Activated CD8-positive, alpha-beta memory T cell treated with anti-CD3 and anti-CD28 coated beads, Interleukin-2, amount 50 U/mL, for 1 hour (primary cell): ENCODE results near the gene VSIG4.
"Not testable (repeated sequence)": the region's sequence is repeated elsewhere in the genome, so short reads cannot be mapped to it uniquely, and the experiment has no call there.

Source experiments
- DNase-seq: peaks from one replicate; pipeline ENCODE4 v3.0.0-alpha.2; 2020; ENCODE audit errors: extremely low read depth

VSIG4 gene, protein sequence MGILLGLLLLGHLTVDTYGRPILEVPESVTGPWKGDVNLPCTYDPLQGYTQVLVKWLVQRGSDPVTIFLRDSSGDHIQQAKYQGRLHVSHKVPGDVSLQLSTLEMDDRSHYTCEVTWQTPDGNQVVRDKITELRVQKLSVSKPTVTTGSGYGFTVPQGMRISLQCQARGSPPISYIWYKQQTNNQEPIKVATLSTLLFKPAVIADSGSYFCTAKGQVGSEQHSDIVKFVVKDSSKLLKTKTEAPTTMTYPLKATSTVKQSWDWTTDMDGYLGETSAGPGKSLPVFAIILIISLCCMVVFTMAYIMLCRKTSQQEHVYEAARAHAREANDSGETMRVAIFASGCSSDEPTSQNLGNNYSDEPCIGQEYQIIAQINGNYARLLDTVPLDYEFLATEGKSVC

DNA sequence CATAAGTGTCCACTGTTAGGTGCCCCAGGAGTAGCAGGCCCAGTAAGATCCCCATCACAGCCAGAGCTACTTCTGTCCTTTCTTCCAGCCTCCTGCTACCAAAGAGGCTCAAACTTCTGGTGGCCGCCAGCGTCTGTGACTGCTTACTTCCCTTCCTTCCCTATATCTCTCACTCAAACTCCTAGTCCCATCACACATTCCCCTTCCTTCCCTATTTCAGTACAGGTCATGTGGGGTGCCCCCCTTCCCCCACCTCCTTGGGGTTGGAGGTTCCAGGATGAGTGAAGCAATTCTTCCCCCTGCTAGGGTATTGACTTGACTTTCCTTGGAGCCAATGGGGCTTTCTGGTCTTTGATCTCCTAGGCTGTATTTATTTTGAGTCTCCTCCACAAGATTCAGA is at the start of gene VSIG4:
VSIG4 (minus strand) TSS at position 137 of the 400 bp plus-strand sequence; CDS start at position 55, 82 bp downstream.
- DNase-seq: no peak

DNA sequence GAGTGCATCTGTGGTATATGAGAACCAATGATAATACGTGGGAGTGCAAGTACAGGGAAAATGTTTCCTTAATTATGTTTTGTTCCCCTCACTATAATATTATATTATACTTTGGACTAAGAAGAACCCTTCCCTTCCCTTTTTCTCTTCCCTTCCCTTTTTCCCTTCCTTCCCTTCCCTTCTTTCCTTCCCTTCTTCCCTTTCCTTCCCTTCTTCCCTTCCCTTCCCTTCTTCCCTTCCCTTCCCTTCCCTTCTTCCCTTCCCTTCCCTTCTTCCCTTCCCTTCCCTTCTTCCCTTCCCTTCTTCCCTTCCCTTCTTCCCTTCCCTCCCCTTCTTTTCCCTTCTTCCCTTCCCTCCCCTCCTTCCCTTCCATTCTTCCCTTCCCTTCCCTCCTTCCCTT is 36.9 kb upstream of the VSIG4 start:
- DNase-seq: no peak

GRCh38 chrX:66074920-66075879 is 35.3 kb upstream of the VSIG4 start:
- DNase-seq: no peak

- no peak for DNase-seq
These were observed 31.2 kb upstream of the VSIG4 start for GRCh38 chrX:66071126-66071525.

DNA sequence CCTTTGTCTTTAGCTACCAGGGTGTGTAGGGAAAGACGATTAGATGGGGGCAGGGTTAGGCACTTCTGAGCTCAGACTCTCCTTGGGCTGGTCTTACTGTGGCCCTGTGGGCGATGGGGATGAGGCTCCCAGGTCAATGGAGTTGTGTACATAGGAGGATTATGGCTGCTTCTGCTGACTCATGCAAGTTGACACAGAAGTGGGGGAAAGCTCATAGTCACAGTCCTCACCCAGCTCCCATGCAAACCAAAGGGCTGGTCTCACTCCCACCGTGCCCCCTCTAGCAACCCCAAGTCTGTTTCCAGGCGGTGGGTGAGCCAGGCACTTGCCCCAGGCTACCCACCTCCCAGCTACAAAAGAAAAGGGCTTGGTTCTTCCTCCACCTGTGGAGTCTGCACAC is 24.4 kb upstream of the VSIG4 start:
- no peak for DNase-seq

GRCh38 chrX:66057019-66057418 is 17.1 kb upstream of the VSIG4 start:
- not testable (repeated sequence) for DNase-seq

DNA sequence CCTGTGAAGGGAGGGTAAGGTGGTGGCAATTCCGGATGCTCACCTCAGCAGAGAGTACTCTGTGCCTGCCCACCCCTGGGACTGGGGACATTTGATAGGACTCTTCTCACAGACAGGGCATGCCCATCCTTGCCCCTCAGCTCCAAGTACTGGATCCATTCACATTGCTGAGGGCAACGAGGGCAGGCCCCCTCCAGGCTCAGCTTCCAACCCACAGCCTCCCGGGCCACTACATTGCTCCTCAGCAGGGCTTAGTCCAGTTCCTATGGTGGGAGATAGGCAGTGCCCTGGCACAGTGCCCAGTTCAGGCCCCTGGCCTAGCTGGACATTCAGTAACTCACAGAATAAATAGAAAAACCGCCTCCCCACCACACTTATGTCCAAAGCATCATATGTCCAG is 15.1 kb upstream of the VSIG4 start:
- no peak for DNase-seq

GRCh38 chrX:66053414-66053813 is 13.5 kb upstream of the VSIG4 start:
- no peak for DNase-seq

- no peak for DNase-seq
These were observed 12.1 kb upstream of the VSIG4 start for GRCh38 chrX:66051980-66052379.

DNA sequence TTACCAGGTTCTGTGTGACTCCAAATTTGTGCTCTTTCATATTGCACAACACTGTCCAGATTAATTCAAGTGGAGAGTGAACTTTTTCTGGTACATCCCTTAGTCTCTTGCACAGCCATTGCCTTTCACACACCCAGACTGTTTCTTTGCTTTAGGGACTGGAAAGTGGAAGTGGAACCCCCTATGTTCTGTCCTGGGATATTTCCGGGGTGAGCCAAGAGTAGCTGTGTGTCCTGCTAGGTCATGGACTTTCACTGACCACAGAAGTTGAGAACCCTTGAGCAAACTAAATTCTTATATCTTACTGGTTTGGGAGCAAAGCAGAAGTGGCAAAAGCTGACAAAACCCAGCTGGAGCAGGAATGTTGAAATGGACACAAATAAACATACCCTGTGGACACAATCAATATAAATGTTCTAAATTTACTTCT is 10.3 kb upstream of the VSIG4 start:
- no peak for DNase-seq

DNA sequence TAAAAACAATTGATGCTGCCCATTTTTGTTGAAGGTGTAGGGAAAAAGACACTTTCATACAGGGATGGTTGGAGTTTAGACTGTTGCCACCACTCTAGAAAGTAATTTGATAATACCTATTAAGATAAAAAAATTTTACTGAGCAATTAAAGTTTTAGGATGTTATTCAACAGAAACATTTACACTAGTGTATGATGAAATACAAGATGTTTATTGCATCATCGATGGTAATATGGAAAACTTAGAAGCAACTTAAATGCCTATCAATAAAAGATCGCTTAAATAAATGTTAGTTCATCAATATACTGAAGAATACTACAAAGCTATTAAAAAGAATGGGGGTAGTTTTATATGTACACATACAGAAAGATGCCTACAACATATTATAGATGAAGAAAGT is 9.2 kb upstream of the VSIG4 start:
- no peak for DNase-seq

GRCh38 chrX:66046612-66047235 is 6.8 kb upstream of the VSIG4 start:
- no peak for DNase-seq

DNA sequence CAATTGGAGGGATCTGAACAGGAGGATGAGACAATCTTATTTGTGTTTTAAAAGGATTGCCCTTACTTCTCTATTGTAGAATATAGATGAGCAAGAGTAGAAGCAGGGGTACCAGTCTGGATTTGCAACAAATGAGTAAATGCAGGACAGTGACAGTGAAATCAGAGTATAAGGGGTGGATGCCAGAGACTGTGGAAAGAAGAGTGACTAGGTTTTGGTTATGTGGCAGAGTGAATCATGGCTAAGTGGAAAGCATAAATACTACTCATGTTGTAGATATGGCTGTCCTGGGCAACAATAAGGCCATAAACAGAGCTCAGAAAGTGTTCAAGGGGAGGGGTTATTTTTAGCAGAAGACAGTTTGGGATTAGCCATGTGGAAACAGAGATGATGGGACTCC is 6.0 kb upstream of the VSIG4 start:
- no peak for DNase-seq

- DNase-seq: no peak
These were observed 3.7 kb upstream of the VSIG4 start for GRCh38 chrX:66043584-66043983.

DNA sequence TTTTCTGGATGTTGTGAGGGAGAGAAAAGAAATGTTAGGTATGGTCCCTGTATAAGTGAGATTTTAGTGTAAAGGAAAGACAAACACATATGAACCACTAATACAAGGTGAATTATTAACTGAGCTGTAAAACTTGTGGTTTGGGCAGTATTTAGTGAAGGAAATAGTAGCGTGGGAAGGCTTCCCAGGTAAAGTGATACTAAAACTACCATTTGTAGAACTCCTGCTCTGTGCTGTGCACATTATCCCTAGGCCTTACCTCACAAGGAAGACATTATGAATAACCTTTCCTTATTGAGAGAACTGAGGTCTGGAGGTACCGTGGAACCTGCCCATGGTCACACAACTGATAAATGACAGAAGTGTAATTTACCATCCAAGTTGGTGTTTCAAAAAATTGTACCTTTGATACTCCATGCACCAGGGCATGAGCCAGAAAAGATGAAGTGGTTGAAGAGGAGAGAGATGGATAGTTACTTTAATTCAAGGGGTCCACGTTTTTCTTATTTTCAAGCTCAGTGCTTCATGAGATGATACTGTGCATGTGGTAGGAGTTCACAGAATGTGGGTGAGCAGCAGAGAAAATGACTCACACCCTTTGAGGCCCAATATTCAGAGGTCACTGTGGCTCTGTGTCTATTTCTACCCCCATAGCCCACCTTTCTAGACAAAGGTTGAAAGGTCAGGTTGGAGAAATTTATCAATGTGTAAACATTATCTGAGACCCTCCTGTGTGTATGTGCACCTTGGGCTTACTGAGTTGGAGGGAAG is 2.6 kb upstream of the VSIG4 start:
- no peak for DNase-seq

DNA sequence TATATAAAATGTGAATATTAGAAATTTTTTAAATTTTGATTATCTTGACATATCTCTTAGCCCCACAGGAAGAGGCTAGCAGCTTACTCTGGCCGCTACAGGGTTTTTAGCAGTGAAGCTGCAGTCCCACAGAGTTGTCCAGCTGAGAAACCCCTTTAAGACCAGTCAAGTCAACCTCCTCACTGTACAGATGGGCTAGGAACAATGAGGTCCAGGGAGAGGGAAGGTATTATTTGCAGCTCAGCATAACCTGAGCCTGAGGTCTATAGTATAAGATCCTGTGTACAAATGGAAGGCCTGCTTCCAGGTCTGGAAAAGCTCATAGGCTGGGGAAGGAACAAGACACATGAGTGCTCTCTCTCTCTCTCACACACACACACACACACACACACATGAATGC is 1.8 kb downstream of the VSIG4 start:
- DNase-seq: no peak

- DNase-seq: no peak
These were observed 3.6 kb downstream of the VSIG4 start for GRCh38 chrX:66036231-66036630.

GRCh38 chrX:66035667-66036066 is 4.2 kb downstream of the VSIG4 start:
- no peak for DNase-seq

DNA sequence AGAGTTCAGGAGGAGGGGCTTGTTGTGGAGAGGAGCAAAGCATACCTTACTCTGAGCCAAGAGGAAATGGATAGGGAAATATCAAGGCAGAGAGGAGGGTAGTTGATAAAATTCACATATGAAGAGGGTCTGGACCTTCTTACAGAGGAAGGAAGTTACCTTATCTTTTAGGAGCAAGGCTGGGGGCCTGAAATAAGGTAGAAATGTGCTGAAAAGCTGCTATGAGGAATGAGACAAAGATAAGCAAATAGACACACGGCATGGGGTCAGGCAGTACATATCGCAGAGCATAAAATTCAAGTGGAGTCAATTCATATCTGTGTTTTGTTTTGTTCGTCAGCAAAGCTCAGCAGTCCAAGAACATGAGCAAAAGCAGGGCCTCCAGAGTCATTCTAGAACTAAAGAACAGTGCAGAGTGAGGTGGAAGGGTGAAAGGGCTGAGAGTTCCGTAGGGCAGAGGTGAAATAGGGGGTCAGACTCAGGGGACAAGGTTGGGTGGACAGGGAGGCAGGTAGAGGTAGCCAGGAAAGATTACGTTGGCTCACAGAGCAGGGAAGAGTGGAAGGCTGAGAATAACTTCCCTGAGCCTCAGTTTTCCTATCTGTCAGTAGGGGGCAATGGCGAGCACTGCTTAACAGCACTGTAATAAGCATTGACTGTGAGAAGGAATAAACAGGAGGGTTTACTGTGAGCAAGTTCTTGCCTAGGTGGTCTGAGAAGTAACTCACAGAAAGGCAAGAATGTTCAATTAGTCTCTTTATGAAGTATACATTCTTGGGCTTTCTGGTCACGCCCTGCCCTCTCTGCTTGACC is 9.2 kb downstream of the VSIG4 start:
- DNase-seq: no peak

- DNase-seq: no peak
These were observed 10.9 kb downstream of the VSIG4 start for GRCh38 chrX:66028936-66029335.

- DNase-seq: no peak
These were observed 15.3 kb downstream of the VSIG4 start for GRCh38 chrX:66024570-66024969.
